Right forelimb (tissue), 1 donor: ENCODE measurements around the gene MEIS2.

Experiments
- DNase-seq: peaks from one replicate; pipeline ENCODE4 v3.0.0-alpha.2; 2018

The MEIS2 gene

DNA sequence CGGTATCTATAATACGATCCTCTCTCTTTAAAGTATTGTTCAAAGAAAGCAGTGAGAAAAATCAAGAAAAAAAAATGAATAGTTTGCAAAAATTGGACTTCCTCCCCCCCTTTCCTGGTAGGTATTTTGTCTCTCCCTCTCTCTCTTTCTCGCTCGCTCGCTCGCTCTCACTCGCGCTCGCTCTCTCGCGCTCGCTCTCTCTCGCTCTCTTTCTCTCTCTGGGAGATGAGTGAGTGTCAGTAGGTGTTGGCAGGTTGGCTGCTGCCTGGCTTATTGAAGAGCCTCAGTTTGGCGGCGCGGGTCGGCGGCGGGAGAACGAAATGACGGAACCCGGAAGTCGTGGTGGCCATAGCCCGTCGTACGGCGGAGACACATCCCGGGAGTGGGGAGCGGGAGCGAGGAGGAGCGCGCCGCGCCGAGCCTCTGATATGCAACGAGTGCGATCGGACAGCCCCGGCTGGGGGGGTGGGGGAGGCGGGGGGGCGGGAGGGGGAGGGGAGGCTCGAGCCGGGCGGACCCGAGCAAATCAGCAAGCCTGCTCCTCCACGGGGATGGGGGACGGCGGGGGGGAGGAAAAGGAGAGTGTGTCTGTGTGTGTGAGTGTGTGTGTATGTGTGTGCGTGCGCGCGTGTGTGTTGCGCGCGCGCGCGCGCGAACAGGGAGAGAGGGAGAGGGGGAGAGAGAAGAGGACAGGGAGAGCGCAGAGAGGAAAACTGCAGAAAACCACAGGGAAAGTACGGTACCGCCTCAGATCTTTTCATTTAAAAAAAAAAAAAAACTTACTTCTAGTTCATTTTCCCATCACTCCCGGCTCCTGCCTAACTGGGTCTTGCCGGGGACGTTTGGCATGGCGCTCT, at the start of gene MEIS2:
TSS of gene MEIS2 (minus strand) at position 441 of the 857 bp plus-strand sequence. CDS start 1,083 bp downstream, outside the sequence.
- peak; percentile 90 for DNase-seq

DNA sequence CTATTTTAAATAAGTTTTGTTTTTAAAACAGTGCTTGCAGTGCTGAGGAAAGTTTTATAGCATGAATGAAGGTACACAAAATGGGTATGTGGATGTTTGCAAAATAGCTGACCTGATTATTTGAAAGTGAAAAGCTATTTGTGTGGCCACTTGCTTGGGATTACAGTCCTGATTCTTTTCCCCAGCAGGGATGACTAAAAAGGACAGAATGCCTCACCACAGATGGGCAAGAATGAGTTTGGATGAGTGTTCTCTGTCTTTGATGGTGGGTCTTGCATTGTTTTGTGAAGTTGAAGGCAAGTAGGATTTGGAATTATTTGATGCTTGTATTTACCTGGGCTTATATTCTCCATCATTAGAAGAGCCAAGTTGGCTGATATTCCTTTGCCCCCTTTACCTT, 48.8 kb upstream of the MEIS2 start:
- no peak for DNase-seq

DNA sequence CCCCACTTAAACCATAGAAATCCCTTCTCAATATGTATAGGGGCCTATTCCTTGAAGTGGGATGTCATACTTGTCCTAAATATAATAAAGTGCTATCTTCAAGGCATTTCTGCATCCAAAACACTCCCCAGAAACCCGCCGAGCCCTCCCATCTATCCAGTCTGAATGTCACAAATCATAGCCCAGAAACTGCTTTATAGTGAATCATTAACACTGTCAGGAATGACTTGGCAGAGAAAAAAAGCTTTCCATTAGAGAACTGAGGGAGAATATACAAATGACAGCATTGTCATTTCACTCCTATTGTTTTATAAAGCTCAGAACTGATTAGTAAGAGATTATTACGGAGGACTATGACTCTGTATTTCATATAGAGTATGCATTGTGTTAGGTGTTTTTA, 48.4 kb upstream of the MEIS2 start:
- DNase-seq: no peak

DNA sequence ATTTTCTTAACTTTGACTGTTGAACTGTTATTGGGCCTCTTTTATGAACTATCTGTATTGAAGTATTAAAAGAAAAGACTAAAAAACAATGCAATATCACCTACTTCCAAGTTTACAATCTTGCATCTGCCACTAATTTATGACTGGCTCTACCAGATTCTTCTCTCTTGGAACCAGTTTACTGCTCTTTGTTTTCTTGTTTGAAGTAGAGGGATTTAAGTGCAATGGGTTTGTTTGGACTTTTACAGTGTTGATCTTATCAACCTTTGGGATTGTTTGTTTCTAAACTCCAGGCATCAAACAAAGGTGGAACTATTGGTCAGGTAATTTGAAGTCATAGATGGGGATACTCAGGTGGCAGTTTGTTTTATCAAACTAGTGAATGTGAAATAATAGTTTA, 43.0 kb upstream of the MEIS2 start:
- no peak for DNase-seq

DNA sequence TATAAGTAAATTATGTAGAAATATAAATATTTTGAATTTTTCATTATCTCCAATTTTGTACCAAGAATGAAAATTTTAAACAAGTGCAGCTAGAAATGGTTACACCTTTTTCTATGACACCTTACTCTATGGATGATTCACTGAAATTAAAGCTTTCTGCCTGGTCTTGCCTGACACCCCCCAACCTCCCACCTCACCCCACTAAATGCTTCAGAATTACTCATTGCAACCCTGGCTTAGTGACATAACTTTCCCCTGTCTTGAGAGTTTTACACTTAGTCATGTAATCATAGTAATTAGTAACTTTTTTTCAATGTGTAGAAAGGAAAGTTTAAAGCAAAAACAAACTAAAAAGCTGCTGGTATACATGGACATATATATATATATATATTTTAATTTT, 42.0 kb upstream of the MEIS2 start:
- DNase-seq: no peak

DNA sequence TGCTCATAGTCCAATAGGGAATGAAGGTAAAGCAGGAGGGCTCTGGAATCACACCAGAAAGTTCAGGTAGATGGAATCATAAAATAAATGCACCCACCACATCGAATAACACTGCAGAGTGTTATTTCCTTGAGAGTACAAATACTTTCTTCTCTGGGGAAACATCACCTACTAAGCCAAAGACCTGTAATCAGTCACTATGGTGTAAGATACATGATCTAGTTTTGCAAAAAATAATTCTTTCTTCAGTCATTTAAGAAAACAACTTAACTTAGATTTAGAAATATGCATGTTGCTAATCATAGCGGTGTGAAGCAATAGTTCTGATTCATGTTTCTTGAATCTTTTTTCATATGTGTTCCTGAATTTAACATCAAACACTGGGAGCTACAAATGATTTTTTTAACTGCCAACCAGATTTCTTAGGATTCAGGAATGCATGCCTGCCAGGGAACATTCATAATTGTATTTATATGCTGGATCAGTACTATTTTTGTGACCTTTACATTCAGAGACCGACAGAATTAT, 40.2 kb upstream of the MEIS2 start:
- no peak for DNase-seq

DNA sequence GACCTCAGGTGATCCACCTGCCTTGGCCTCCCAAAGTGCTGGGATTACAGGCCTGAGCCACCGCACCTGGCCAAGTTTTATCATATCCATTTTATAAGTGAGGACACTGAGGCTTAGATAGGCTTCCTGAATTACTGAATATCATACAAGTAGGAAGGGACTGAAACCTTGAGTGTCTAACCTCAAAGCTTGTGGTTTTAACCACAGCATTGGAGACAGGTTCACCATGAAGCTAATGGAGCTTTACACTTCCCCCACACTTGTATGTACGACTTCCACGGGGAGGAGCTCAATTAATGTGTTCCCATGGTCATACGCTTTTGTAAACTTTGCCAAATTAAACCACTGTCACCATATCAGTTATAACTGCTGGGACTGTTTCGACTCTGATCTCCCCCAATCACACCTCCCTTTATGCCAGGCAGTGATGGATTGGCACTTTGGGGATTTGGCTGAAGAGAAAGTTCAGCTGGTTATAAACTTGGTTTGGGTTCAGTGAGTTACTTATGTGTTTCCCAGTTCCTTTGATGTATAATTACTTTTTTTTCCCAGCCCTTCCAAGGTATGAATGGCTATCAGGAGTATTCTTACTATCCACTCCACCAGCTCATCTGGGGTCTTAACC, 38.4 kb upstream of the MEIS2 start:
- no peak for DNase-seq

DNA sequence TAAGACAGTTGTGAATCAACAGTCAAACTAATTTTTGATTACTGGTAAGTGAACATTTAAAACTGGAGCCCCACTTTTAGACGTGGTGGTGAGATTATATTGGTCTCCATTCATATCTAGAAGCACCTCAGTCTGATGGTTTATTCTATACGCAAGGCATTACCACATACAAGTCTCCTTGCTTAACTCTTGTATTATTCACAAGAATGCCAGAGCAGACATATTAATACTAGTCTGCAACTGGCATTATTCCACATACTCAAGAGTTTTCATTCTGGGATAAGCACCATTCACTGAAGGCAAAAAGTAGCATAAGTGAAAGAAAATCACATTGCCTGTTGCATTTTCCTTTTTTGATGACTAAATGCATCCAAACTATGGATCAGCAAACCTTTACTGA, 36.9 kb upstream of the MEIS2 start:
- no peak for DNase-seq

DNA sequence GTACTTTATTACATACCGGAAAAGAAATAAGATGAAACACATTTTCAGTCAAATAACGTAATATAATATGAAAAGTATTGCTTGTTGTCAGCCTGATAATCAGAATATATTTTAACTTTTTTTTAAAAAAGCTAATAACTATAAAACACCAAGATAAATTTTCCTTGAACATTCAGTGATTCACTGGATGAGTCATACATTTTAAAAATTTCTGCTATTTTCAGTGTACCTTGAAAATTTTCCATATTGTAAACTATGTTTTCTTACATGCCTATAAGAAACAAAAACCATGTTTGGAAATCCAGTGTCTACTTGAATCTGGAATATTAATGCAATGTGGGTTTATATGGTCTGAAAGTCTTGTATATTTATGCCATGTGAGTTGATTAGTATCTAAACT, 36.3 kb upstream of the MEIS2 start:
- no peak for DNase-seq

DNA sequence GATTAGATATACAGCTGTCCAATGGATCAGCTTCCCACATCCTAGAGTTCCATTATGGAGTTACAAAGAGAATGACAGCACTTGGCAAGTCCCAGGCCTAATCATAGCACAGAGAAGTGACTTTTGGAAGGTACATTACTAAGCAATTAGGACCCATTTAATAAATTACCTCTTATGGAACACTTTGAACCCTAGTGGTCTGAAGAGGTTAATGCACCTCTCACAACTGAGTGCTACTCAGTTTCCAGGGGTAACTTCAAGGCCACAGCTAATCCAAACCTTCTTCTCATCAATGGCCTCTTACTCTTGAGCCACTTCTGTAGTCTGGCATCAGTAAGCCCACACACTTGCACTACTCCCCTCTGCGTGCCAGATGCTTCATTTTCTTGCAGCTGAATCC, 34.9 kb upstream of the MEIS2 start:
- DNase-seq: no peak

DNA sequence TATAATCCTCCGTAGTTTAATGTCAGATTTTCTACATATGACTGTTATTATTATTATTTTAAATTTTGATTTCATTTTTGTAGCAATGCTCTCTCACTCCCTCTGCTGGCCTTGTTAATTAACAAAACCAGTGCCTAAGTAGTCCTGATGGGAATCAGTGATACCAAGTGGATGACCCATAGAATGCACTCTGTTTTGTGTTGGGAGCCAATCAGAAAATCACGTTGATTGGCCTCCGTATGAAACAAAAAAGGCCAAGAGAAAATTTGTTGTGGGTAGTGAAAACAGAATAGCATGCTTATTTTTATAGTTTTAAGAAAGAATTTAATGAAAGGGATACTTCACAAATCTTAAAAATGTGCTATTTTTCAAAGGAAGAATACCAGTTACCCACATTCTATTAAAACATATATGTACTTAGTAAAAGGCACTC, 34.4 kb upstream of the MEIS2 start:
- DNase-seq: no peak

DNA sequence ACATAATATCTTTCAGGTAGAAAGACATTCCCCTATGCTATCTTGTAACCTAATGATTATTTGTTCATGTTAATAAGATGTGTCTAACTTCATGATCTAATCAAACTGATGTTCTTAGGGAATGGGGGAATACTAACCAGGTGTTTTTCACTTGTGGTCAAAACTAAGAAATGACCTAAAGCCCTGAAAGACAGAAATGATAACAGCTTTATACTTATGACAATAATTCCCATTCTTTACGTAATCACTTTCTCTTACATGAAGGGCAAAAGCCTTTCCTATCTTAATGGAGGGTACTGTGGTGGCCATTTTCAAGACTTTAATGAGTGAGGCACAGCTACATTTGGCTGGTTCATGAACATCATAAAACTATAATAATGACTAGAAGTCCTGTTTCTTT, 33.9 kb upstream of the MEIS2 start:
- no peak for DNase-seq

DNA sequence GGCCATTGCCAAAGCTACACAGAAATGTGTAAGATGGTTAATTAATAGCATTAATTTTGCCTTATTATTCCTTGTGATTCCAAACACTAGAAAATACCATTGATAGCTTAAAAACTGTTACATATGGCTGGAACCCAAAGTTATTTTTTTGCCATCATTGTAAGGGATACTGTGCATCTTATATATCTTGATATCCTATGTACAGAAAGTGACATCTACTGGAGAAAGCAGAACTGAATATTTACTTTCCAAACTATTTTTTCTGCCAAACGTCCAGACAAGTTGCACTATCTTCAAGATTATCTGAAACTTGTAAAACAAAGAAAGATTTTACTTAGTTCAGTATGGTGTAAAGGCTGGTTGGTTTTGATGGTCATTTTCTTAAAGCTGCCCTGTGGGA, 33.3 kb upstream of the MEIS2 start:
- DNase-seq: no peak

DNA sequence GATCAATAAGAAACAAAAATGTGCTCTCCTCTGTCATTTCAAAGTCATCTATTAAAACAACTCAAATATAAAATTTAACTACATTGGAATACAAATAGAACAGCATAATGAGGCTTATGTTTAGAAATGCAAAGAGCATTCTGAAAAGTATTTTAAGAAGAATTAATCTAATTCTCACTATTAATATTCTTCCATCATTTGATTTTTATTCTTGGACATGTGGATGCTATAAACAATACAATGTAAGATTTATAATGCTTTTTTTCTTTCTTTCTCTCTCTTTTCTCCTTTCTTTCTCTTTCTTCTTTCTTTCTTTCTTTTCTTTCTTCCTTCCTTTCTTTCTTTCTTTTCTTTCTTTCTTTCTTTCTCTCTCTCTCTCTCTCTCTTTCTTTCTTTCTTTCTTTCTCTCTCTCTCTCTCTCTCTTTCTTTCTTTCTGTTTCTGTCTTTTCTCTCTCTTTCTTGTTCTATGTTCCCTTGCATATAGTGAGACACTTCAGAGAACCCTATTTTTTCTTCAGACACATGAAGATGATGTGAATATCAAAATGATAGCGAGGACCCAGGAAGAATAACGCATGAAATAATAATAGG, 32.6 kb upstream of the MEIS2 start:
- no peak for DNase-seq

DNA sequence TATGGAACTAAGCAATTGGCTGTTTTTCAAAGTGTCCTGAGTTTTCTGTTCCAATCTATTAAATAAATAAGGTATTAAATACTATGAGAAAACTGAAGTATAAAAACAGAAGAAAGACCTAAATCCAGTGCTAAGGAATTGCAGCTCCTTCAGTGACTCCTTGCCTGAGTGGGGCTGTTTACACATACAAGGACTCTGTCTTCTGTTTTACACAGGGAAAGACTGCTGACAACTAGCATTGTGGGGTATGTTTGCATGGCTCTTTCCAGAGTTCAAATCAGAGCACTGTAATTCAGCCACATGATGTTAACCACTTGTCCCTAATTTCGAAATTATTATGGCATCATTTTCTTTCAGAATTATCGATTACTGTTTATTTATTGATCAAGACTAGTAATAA, 31.3 kb upstream of the MEIS2 start:
- no peak for DNase-seq

DNA sequence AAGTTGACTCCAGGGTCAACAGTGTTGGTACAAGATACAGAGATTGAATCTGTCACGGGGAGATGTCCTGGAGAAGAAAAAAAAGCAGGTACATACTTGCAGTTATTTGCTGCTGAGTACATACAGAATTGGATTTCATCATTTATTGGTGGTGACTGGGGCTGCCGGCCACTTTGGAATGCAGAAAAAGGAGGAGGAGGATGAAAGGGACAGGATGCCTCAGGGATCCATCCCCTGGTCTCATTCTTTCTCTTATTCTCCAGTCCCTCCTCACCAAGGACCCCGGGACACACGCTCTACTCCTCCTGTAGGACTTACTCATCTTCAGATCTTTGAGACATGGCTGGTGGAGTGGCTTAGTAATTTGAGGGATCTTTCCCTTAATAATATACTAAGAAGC, 30.0 kb upstream of the MEIS2 start:
- no peak for DNase-seq

DNA sequence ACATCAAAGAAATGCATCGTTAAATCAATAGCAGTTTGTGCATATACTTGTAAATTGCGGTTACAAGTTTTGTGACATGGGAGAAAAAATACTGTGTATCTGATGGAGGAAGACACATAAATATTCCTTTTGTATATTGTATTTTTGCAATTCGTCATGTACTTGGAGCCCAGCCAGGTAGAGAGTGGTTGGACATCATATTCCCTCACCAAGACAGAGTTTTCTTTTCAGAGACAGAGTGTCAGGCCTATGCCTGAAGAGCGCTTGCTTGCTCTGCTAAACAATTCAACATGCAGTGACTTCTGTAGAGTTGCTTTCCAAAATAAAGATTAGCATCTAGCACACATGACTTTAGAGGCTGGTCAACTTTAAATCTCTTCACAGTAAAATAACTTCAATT, 24.8 kb upstream of the MEIS2 start:
- DNase-seq: no peak

DNA sequence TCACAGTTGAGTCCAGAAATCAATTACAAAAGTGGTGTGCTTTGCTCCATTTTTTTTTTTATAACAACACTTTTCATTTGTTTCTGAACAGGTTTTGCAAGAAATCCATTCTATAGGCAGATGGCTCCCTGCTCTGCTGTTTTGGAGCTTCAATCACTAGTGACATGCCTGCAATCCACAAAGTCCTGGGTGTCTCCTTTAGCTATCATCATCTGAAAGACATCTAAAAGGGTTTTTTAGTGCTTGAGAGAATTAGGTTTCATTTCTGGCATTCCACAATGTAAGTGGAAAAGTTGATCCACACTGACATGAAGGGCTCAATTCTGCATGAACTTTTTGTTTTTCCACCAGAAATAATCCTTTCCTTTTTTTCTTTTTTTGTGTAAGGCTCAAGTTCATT, 24.0 kb upstream of the MEIS2 start:
- DNase-seq: no peak

DNA sequence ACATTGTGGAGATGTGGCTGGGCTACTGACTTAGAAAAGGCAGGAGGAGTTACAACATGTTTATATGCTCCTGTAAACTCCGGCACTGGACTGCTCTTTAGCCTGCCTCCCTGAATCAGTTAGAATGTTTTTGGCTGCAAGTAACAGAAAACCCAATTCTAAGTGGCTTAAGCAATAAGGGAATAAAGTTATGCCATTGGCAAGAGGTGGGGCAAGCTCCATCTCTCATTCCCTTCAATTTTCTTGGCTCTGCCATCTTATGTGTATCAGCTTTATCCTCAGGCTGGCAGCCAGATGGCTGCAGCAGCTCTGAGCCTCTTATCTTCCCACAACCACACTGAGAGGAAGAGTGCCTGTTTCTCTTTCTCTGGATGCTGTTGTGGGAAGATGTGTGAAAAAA, 22.4 kb upstream of the MEIS2 start:
- DNase-seq: no peak

DNA sequence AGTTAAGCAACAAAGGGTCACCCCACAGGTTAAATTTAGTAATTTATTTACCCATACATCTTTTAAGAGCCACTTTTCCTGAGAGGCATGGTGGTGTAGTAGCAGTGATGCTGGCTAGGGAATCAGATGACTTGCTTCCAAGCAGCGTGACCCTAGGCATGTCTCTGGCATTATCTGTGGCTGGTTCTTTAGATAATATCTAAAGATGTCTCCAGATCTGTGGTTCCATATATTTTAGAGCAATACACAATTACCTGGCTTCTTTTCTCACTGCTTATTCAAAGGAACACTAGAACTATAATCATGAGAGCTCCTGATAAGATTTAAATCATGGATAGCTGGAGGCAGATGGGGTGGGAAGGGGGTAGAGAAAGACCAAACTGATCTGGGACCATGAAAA, 21.1 kb upstream of the MEIS2 start:
- DNase-seq: no peak

DNA sequence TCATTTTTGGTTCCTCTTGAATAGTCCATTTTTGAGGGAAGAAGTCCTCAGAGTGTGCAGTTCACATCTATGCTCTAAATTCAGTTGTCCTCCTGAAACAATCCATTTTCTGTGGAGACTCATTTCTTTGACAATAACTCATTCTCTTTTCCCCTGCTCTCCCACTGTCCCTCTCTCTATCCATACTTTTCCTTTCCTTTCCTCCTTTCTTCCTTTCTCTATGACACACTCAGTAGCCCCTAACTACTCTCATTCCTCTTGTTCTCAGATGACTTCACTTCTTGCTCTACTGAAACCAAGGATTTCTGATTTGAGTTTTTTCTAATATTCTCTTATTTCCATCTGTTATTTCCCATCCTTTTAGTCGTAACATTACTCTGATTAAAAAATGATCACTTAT, 16.7 kb upstream of the MEIS2 start:
- no peak for DNase-seq

DNA sequence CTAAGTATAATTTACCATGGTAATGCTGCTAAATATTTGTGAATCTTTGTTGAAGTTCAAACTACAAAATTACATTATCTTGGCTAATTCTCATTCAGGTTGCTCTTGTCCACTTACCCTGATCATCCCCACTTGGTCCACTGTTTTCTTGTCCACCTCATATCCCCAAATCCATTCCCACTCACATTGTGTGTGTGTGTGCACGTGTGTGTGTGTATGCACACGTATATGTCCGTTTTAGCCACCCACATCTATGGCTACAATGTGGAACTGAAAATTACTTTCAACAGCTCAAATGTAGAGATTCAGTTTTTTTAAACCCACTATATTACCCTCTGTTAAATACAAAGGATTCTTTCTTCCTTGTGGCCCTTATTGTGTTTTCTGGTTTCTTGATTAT, 15.2 kb upstream of the MEIS2 start:
- DNase-seq: no peak

DNA sequence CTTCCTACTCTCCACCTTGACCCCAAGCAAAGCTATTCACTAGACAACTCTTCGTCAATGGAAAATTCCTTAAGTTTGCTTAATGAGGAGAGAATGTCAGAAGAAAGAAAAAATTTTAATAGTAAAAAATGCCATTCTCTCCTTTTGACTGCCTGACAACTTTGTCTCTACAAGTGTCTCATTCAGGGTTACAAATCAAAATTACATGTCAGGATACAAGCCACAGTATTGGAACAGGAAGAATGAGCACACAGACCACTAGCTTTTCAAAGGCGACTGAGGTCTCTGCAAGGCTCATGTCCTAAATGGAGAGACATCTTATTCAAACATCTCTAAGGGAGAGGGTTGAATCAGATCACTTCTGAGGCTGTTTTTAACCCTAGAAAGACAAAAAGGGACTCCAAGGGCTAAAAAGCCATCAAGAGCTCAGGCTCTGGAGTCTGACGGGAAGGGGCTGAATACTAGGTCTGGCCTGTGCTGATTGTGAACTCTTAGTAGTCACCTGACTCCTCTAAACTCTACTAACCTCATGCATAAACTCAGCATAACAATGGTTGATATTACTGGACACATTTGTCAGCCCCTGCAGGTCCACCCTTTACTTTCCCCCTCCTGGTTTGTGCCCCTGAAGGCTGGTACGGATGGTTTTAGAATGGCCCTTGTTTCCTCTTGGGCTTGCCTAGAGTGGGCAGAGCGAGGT, 12.8 kb upstream of the MEIS2 start:
- no peak for DNase-seq
